AG20443 (cell line): ENCODE data around the gene XIAP.
"Not testable (repeated sequence)": the region's sequence is repeated elsewhere in the genome, so short reads cannot be mapped to it uniquely, and the experiment has no call there.

Experiments used
- DNase-seq: peaks from one replicate; pipeline ENCODE4 v3.0.0; 2012; ENCODE audit warnings: low spot score, mixed read lengths

XIAP gene

GRCh38 chrX:123876177-123876576, 16.3 kb downstream of the XIAP start:
- DNase-seq: no peak

- no peak for DNase-seq
These were observed 17.0 kb downstream of the XIAP start for GRCh38 chrX:123876844-123877243.

DNA sequence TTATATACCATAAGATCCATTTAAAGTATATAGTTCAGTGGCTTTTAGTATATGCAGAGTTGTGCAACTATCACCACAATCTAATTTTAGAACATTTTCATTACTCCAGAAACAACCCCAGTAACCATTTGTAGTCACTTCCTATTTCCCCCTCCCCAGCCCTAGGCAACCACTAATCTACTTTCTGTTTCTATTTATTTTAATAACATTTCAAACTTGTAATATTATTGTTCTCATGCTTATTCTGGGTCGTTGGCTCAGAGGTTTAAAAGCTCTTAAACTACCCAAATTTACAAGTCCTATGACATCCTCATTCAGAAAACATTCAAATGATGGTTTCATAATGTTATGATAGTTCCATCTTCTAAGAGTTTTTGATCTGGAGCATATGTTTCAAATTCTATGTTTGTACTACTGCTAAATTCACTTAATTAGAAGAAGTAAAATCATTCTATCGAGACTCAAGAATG, 18.4 kb downstream of the XIAP start:
- DNase-seq: no peak

DNA sequence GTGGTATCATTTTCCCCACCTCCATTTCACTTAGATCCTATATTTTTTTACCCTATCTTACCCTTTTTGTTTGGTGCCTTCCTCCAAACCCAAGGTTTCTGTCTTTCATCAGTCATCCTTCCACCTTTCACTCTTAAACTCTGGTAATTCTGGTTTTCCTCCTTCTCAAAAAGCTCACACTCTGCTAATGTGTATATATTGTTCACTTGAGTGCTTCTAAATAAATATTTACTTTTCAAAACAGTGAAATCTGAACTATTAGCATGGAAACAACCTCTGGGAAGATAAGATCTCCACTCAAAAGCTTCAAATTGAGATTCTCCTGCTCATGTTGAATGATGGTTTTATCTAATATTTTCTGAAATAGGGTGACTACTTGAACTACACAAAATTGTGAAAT, 21.5 kb downstream of the XIAP start:
- DNase-seq: no peak

DNA sequence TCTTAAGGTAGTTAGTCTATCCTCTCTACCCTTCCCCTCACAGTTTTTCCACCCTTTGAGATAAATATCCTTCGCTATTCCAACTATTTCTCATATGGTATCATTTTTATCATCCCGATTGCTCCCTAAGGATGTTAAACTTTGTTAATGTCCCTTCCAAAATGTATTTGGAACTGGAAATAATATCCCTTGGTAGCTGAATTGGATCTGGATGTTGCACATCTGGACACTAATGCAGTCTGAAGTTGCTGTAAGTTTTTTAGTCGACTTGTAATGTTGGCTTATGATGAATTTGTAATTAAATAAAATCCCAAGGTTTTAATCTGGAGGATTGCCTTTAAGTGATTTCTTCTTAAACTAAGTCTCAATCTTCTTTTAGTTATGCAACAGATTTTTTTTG, 22.5 kb downstream of the XIAP start:
- no peak for DNase-seq

DNA sequence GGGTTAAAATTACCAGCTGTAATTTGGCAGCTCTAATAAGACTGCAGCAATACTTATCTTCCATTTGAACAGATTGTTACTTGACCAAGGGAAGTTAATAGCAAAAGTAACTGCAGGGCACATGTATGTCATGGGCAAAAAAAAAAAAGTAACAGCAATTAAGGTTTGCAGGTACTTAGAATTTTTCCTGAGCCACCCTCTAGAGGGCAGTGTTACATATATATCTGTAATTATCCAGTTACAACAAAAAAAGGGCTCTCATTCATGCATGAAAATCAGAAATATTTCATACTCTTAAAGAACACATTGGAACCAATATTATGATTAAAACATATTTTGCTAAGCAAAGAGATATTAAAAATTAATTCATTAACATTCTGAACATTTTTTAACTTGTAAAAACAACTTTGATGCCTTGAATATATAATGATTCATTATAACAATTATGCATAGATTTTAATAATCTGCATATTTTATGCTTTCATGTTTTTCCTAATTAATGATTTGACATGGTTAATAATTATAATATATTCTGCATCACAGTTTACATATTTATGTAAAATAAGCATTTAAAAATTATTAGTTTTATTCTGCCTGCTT, 25.1 kb downstream of the XIAP start:
- peak; percentile 34 for DNase-seq

DNA sequence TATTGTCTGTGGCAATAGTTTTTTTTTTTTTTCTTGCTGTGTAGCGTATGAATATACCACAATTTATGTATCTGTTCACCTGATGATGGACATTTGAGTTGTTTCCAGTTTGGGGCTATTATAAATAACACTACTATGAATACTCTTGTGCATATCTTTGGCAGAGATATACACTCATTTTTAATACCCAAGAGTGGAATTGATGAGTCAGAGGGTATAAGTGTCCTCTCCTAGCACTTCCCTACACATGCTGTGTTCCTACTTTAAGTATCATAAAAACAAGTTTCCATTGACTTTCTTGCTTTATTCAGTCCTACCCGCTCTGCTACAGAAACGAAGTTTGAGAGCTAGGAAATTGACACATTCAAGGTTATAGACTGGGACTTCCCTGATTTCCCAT, 39.8 kb downstream of the XIAP start:
- DNase-seq: no peak

DNA sequence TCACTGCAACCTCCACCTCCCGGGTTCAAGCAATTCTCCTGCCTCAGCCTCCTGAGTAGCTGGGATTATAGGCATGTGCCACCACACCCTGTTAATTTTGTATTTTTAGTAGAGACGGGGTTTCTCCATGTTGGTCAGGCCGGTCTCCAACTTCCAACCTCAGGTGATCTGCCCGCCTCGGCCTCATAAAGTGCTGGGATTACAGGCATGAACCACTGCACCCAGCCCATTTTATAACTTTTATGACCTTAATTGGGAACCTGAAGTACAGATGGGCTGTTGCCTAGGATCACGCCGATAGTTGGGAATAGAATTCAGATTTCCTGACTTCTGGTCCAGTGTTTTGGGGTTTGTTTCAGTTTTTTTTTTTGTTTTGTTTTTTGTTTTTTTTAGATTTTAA, 43.4 kb downstream of the XIAP start:
- not testable (repeated sequence) for DNase-seq

DNA sequence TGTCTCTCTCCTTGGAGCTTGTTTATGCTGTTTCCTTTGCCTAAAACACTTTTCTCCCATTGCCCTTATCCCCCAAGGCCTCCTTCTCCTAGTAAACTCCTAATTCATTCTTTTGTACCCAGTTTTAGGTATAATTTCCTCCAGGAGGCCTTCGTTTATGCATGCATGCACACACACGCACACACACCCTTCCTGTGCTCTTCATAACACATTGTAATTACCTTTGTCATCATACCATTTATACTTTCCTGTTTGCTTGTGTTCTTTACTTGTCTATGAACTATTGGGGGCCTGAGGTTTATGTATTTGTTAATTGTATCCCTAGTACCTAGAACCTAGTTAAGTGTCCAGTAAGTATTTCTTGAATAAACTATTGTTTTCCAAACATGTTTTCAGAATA, 45.5 kb downstream of the XIAP start:
- DNase-seq: no peak

- DNase-seq: no peak
These were observed 46.9 kb downstream of the XIAP start for GRCh38 chrX:123906557-123907316.

GRCh38 chrX:123909523-123909922, 49.7 kb downstream of the XIAP start:
- no peak for DNase-seq

GRCh38 chrX:123917069-123917468, 57.2 kb downstream of the XIAP start:
- DNase-seq: no peak

- no peak for DNase-seq
These were observed 58.4 kb downstream of the XIAP start for GRCh38 chrX:123918106-123918721.

GRCh38 chrX:123920105-123920785, 60.4 kb downstream of the XIAP start:
- peak; percentile 28 for DNase-seq

DNA sequence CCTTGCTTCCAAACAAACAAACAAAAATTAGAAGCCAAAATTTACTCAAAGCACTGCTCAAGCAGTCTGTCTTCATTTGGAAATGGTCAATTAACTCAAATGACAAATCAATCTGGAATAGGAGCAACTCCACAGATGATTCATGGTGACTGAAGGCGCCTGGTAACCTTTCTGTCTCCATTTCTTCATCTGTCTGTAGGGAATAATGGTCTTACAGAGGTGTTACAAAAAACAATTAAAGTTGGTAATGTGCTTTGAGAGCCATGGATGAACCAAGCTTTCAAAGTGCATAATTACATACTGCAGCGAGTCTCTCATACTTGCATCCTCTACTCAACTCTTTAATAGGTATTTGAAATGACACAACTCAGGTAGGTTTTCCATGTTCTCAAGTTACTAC, 63.4 kb downstream of the XIAP start:
- no peak for DNase-seq

DNA sequence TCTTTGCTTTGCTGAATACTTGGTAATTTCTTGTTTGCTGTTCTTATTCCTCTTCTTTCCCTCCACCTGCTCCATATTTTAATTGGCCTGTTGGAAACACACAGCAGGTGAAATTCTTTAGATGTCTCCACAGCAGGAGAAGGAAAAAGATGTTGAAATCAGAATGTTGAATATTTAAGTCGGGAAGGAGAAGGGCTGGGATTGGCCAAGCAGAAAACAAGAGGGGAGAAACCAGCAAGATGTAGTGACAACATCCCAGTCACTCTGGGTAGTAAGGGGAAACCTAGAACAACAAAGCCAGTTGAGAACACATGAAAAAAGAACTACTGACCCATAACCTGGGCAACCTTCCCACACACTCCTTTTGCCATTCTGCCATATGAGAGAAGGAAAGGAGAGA, 64.3 kb downstream of the XIAP start:
- DNase-seq: no peak

DNA sequence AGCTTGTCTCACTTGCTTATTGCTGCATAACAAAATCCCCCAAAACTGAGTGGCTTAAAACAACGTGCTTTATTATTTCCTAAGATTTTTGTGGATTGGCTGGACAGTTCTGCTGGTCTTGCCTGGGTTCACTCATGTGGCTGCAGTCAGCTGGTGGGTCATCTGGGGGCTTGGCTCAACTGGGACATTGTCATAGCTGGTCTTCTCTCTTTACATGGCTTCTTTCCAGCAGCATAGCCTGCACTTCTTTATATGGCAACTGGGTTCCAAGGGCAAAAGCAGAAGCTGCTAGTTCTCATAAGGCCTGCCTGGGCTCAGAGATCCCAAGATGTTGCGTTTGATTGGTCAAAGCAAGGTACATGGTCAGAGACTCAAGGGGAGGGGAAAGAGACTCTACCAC, 68.0 kb downstream of the XIAP start:
- DNase-seq: no peak

- not testable (repeated sequence) for DNase-seq
These were observed 72.2 kb downstream of the XIAP start for GRCh38 chrX:123932055-123932454.

- no peak for DNase-seq
These were observed 83.2 kb downstream of the XIAP start for GRCh38 chrX:123943074-123943473.

GRCh38 chrX:123943488-123943887, 83.6 kb downstream of the XIAP start:
- no peak for DNase-seq

DNA sequence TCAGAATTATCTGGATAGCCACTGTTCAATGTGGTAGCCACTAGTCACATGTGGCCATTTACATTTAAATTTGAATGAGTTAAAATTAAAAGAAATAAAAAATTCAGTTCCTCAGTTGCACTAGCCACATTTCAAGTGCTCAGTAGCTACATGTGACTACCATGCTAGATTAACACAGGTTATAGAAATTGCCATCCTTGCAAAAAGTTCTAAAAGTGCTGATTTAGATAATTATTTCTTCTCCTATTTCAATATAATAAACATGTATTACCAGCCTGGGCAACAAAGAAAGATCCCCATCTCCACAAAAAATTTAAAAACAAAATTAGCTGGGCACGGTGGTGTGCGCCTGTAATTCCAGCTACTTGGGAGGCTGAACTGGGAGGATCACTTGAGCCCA, 90.0 kb downstream of the XIAP start:
- no peak for DNase-seq

DNA sequence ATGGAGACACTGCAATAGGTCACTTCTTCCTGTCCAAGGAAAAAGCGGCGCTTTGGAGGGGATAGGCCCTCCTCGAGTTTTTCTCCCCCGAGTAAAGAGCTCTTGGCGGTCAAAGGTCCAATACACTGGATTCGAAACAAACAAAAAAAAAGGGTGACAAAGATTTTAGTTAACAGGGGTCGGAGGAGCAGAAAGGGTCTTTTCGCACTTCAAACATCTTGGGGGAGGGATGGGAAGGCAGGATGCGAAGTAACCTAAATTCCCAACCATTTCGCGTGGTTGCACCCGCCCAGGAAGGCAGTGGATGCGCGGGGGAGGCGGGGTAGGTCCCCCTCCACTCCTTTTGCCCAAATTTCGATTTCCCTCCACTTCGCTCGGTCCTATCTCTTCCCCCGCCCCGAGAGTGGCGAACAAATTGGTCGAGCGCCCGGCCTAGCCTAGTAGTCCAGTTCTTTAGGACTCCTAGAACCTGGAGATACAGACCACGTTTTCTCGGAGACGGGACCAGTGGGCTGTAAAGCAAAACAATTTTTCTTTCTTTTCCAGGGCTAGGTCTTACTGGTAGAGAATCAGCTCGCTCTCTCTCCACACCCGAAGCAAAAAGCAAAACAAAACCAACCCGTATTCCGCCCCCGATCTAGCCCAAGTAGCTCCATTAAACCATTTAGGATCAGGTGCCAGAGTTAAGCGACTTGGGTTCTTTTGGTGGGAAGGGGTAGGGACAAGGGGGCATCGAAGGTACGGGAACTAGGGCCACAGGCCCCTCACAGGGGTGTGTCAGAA, 99.6 kb downstream of the XIAP start:
- DNase-seq: peak; percentile 32
